ENCODE data around the gene PCDHGB5. TPM values are rescaled to one million over a fixed set of nuclear protein-coding genes. Genes with fewer than 3 reads are reported as not detected.
"Not testable (repeated sequence)": the region's sequence is repeated elsewhere in the genome, so short reads cannot be mapped to it uniquely, and the experiment has no call there.

PCDHGB5 gene
- 9.3 TPM for total RNA-seq (ENCODE audit: unreplicated experiment)
- long read RNA-seq: 0 reads

- not testable (repeated sequence) for H3K27ac Mint-ChIP-seq (ENCODE audit: unreplicated experiment); H3K27me3 Mint-ChIP-seq (ENCODE audit: unreplicated experiment); DNase-seq; H3K4me3 Mint-ChIP-seq (ENCODE audit: unreplicated experiment); H3K4me1 Mint-ChIP-seq (ENCODE audit: low read depth, unreplicated experiment)
- H3K9me3 Mint-ChIP-seq (ENCODE audit: unreplicated experiment): peaks cover 29% of the 10 kb centered on the region
- H3K36me3 Mint-ChIP-seq (ENCODE audit: unreplicated experiment): peaks cover 53% of the 10 kb centered on the region
These were observed at the start of gene PCDHGB5 for GRCh38 chr5:141397756-141398551. PCDHGB5 (plus strand) TSS chr5:141397947; CDS start chr5:141398128, 181 bp downstream.

- peaks cover 7% of the 10 kb centered on the region for H3K27me3 Mint-ChIP-seq (ENCODE audit: unreplicated experiment)
- no peaks in the 10 kb centered on the region for H3K4me1 Mint-ChIP-seq (ENCODE audit: low read depth, unreplicated experiment)
- H3K27ac Mint-ChIP-seq (ENCODE audit: unreplicated experiment): no peak within 1 kb of the TSS
- peaks cover 59% of the 10 kb centered on the region for H3K36me3 Mint-ChIP-seq (ENCODE audit: unreplicated experiment)
- no peak for TF ChIP-seq CTCF (IDR thresholded peaks at IDR 0.05; ENCODE audit: partially characterized antibody, unreplicated experiment)
- H3K9me3 Mint-ChIP-seq (ENCODE audit: unreplicated experiment): peaks cover 21% of the 10 kb centered on the region
- DNase-seq: peak; percentile 39
- H3K4me3 Mint-ChIP-seq (ENCODE audit: unreplicated experiment): peak within 1 kb of the TSS; percentile 69
These were observed 47.7 kb upstream of the PCDHGB5 start, which contains the start of gene PCDHGB1 for GRCh38 chr5:141349917-141350619. PCDHGB1 (plus strand) TSS chr5:141350099; CDS start chr5:141350261, 162 bp downstream.

- Mint-ChIP-seq H3K27ac (ENCODE audit: unreplicated experiment) (no peak overlapping the region), H3K4me1 (ENCODE audit: low read depth, unreplicated experiment) (no peaks in the 10 kb centered on the region), H3K36me3 (ENCODE audit: unreplicated experiment) (peaks cover 62% of the 10 kb centered on the region), H3K9me3 (ENCODE audit: unreplicated experiment) (peaks cover 26% of the 10 kb centered on the region), H3K27me3 (ENCODE audit: unreplicated experiment) (peaks cover 10% of the 10 kb centered on the region), H3K4me3 (ENCODE audit: unreplicated experiment) (no peak overlapping the region)
- DNase-seq: no peak
- no peak for TF ChIP-seq CTCF (IDR thresholded peaks at IDR 0.05; ENCODE audit: partially characterized antibody, unreplicated experiment)
These were observed 46.2 kb upstream of the PCDHGB5 start for GRCh38 chr5:141351591-141351990.

- peaks cover 50% of the 10 kb centered on the region for H3K36me3 Mint-ChIP-seq (ENCODE audit: unreplicated experiment)
- no peak within 1 kb of the TSS for H3K27ac Mint-ChIP-seq (ENCODE audit: unreplicated experiment)
- TF ChIP-seq CTCF (IDR thresholded peaks at IDR 0.05; ENCODE audit: partially characterized antibody, unreplicated experiment): peak; percentile 60
- peaks cover 25% of the 10 kb centered on the region for H3K9me3 Mint-ChIP-seq (ENCODE audit: unreplicated experiment)
- no peaks in the 10 kb centered on the region for H3K4me1 Mint-ChIP-seq (ENCODE audit: low read depth, unreplicated experiment)
- H3K4me3 Mint-ChIP-seq (ENCODE audit: unreplicated experiment): no peak within 1 kb of the TSS
- peaks cover 12% of the 10 kb centered on the region for H3K27me3 Mint-ChIP-seq (ENCODE audit: unreplicated experiment)
- DNase-seq: no peak
These were observed 42.8 kb upstream of the PCDHGB5 start, which contains the start of gene PCDHGA4 for GRCh38 chr5:141354900-141355469. PCDHGA4 (plus strand) TSS chr5:141355021; CDS start chr5:141355108, 87 bp downstream.

- Mint-ChIP-seq H3K27me3 (ENCODE audit: unreplicated experiment) (peaks cover 14% of the 10 kb centered on the region), H3K4me3 (ENCODE audit: unreplicated experiment) (no peak overlapping the region), H3K4me1 (ENCODE audit: low read depth, unreplicated experiment) (no peaks in the 10 kb centered on the region), H3K9me3 (ENCODE audit: unreplicated experiment) (peaks cover 27% of the 10 kb centered on the region), H3K27ac (ENCODE audit: unreplicated experiment) (no peak overlapping the region), H3K36me3 (ENCODE audit: unreplicated experiment) (peaks cover 52% of the 10 kb centered on the region)
- DNase-seq: no peak
- TF ChIP-seq CTCF (IDR thresholded peaks at IDR 0.05; ENCODE audit: partially characterized antibody, unreplicated experiment): no peak
These were observed 42.1 kb upstream of the PCDHGB5 start for GRCh38 chr5:141355641-141356040.
